Left ventricle myocardium superior (tissue), 1 donor: ENCODE results near the gene NHS. TPM values are rescaled to one million over a fixed set of nuclear protein-coding genes. Genes with fewer than 3 reads are reported as not detected.
A peak's percentile ranks its signal among the peaks of the same experiment; 100 is the strongest.

ENCODE experiments used
- ATAC-seq: fragments of 200-7000 bp; cut with Tn5 transposase; one replicate; pipeline ENCODE4 v1.9.1; 2020; ENCODE audit warnings: mild to moderate bottlenecking, moderate library complexity
- DNase-seq: peaks from one replicate; pipeline ENCODE4 v3.0.0-alpha.2; 2020
- intact Hi-C: fragments of 100-400 bp; cut with micrococcal nuclease; formaldehyde crosslinking; loops from one replicate; pipeline ENCODE4 v1.11.0; 2022
- total RNA-seq: library from RNA; stranded (reverse); fragmentation: NEBNext Ultra II Directional; extraction: Animal tissue kit (Norgen Biotek cat#: 25700); gene quantifications from one replicate; pipeline ENCODE4 v1.2.1, GENCODE V29; 2021
- donor health status: DM: no; HTN: yes; CAD: no; lungs with severe emphysema.

Gene NHS
- total RNA-seq, 1 donor from 2014 or later, result 1.9 TPM

DNA sequence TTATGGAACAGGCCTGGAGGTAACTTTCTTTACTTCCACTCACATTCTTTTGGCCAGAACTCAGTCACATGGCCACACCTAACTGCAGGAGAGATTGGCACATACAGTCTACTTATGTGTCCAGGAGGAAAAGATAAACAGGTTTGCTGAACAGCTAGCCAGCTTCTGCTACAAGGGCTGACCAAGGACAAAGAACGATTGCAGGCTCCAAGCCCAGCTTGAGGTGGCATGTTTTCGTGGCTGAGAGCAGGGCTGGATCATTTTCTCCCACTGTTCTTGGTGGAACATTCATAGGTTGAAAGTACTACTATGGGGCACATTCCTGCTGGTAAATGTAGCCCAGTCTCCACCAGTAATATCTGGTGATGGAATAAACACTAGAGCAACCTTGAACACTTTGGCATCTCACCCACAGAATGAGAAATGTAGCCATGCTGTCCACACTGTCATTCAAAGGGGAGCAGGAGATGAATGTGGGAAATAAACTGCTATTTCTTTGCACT lies 28.2 kb downstream of the NHS start:
- DNase-seq (no peak), ATAC-seq (peak; percentile 85)
- intact Hi-C loops, result no loop called here

DNA sequence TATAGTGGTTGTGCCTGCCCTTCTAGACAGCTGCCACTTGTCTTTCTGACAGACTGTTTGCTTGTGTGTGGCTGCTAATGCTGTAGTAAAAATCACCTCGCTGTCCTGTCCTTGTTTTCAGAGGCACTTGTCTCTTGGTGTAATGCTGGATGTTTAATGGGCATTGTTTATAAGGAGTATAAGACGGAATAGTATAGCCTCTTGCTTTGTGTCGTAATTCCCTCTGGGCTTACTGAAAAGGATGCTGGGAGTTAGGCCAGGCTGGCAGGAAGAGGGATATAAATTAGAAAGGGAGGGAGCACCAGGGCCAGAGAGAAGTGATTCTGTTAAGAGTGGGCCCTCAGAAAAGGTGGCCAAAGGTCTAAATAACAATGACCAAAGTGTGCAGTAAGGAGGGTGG lies 29.0 kb downstream of the NHS start:
- intact Hi-C loops, result no loop called here
- no peak for ATAC-seq
- no peak for DNase-seq

DNA sequence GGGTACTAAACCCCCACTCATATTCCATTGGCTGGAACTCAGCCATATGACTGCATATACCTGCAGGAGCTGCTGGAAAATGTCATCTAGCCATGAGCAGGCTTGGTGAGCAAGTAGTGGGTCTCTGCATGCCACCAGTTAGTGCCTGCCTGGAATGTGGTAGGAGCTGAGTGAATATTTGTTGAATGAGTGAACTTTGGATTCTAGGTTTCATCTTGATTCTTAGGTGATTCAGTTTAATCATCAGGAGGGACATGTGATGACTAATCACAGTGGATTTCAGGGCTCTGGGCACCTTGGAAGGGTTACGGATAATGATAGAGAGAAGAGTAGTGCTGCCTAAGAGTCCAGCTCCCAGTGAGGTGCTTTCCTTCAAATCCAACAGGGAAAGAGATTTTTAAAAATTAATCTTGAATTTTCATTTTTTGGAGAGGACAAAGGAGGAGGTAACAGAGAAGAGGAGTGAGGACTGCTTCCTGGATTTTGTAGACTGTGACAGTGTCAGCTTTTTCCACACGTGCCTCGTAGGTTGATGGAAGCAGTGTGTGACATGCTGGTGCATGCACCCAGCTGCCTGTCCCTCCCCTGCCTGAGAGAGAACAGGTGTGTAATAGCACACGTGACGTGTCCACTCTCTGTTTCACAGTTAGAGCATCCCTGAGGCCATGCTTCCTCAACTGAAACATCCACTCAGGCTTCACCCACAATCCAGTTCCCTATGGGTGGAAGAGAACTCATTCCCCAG lies 30.4 kb downstream of the NHS start:
- ATAC-seq (no peak), DNase-seq (no peak)
- intact Hi-C loops, result no loop called here

DNA sequence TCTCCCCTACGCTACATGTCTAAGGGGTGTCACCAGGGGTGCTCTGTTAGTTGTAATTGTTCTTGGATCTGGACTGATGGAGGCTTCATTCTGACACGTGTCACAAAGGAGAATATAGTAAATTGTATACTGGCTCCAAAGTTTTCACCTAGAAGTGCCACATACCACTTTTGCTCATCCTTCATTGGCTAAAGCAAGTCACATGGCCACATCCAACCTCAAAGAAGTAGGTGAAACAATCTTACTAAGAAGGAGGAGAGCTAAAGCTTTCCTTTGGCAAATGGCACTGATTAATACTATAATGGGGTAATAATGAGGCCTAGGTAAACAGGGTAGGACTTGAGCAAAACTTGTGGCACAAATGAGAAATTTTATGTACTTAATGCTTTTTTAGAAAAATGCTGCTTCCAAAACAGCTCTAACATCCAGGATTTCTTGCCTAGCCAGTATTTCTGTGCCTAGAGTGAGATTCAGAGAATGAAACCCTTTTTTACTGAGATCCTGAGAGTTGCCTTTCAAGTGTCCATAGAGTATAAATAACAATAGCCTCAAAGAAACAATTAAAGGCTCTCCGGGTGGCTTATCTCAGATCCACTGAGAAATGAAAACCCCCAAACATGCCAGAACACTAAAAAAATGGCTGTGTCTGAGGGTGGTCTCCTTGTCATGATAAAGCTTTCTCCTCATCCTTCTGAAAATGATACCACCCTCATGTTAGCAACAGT lies 34.7 kb downstream of the NHS start:
- intact Hi-C loops, result no loop called here
- DNase-seq, result no peak

DNA sequence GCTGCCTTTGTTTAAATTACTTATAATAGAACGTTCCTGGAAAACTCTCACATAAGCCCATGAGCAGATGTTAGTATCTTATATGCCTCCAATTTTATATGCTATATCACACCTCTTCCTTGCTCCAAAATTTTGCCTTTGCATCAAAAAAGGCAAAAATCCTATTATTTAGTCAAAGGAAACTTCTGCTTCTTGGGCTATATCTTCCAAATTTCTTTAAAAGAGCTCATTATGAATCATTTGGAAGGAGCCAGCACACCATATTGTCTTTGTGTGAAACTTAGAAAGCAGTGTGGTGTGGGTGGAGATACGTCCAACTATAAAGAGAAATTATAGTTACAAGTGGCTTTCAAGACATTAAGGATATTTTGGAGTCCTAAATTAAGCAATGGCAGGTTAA lies 35.7 kb downstream of the NHS start:
- no peak for DNase-seq
- ATAC-seq, result no peak
- intact Hi-C loops, result no loop called here

More for the DNA sequence above, 34.7 kb downstream of the NHS start:
- no peak for ATAC-seq

DNA sequence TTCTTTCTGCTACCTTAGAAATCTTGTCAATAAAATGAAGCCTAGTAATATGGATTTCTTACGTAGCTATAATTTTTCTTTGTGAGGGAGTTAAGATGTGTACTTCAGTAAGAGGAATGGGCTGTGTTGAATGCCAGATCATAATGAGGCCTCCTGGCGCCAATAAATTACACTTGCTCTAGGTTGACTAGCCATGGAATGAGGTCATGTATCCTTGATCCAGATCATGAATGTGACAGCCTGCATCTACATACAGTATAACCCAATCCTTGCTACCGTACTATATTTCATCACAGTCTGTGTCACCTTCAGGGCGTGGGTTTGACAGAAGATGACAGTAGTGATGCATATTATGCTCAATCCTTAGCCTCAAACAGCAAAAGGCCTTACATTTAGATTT lies 36.2 kb downstream of the NHS start:
- intact Hi-C loops, result no loop called here
- ATAC-seq, result no peak
- DNase-seq, result no peak

DNA sequence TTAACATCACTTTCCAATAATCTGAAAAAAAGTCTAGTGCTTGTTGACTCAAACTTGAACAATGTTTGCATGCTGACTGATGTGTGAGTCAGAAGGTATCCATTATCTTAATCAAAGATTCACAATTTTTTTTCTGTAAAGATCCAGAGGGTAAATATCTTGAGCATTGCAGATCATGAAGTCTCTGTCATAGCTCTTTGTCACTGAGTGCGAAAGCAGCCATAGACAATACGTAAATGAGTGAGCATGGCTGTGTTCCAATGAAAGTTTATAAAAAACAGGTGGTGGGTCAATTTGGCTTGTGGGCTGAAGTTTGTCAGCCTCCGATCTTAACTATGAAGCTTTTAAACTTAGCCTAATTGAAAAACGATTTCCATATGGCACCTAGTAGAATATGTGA lies 37.7 kb downstream of the NHS start:
- intact Hi-C loops, result no loop called here
- no peak for ATAC-seq
- DNase-seq, result no peak

DNA sequence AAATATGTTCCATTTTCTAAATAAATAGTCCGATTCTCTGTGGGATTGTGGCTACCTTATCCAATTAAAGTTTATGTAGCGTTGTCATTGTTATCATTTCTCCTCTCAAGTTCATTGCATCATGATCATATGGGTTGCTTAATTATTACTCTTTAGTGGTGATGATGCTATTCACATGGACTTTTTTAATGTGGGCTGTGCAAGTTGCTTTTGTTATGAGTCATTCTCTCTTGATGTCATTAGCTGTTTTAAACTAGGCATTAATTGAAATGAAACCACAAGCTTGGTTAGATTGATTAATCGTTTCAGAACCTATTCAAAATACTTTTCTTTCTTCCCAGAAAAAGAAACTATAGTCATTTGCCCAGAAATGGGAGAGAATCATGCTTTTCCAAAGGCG lies 38.2 kb downstream of the NHS start:
- ATAC-seq, result no peak
- intact Hi-C loops, result no loop called here

DNA sequence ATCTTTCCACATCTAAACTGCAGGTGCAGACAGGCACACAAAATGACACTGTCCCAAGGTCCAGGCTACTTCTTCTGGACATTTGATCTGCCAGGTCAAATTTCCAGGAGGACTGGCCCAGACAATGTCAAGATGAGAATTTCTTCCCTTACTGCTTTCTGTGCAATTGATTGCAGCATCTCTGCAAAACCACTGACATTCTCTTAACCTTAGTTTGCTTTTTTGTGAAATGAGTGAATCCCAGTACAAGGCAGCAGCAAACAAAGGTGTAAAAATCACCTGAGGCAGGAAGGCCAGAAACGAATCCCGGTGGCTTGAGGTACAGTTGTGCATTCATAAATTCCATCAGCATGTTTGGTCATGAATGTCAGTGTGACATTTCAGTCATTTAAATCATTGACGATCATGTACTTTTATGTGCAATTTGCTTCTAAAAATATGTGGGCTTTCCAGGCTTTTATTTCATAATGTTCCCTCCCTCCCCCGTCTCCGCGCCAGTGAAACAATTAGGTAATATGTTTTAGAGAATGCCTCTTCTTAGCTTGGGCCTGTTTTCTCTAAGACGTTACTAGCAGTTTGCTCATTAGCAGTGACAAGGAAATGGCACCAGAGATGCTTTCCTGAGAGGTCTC lies 39.1 kb downstream of the NHS start:
- intact Hi-C loops, result no loop called here
- ATAC-seq (no peak), DNase-seq (no peak)

More for the DNA sequence above, 38.2 kb downstream of the NHS start:
- no peak for DNase-seq

DNA sequence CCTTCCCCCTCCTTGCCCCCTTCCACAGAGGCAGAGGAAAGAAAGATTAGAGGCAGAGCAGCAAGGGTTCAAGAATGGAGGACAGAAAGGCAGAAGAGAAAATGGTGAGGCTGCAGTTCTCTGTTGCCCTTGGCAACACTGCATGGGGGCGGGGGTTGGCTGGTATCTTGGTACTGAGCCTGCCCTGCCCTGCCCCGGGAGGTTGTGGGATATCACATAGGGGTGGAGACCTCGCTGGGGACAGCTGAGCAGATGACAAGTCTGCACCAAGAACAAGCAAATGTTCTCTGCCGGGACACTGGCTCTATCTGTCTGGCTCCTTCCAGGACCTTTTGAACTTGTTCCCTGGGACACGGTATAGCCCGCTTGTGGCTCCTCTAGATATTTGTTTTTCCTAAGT lies 39.8 kb downstream of the NHS start:
- peak; percentile 74 for ATAC-seq
- intact Hi-C loops, result no loop called here
- peak; percentile 42 for DNase-seq

DNA sequence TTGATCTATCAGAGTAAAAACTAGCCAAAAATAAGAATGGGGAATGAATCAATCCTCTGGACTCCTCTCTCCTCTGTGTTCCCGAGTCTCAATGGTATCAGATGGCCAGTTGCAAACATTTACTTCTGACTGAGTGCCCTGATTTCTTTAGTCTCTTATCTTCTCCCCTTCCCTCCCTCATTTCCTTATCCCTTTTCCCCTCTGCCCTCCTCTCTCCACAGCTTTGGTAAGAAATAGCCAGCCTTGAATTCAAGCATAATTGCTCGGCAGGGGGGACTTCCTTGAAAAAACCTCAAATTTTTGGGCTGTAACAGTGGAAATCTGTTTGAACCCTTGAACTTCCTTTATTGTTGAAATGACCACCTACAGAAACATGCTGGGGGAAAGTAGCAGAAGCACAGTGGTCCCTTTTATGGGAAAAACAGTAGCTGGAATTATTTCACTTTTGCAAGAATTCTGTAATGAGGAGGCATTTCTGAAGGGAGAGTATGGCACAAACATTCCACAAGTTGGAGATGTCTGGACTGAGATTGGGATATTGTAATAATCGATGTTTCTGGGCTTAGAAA lies 40.3 kb downstream of the NHS start:
- DNase-seq (no peak), ATAC-seq (no peak)
- intact Hi-C loops, result no loop called here

DNA sequence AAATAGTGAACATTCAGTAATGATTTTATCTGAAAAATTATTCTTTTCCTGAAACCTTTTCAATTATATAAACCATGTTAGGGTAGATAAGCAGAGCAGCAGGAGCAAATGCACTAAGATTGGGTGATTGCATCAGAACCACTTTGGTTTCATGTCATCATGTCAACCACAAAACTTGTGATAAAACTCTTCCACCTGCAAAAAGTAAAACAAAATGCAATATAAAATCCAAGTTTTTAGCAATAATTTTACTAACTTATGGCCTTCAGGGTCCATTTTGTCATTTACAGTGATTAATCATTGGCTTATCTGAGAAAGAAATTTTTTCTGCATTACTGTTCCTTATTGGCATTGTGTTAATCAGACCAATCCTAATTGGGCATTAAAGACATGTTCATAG lies 42.4 kb downstream of the NHS start:
- intact Hi-C loops, result no loop called here
- DNase-seq, result no peak

DNA sequence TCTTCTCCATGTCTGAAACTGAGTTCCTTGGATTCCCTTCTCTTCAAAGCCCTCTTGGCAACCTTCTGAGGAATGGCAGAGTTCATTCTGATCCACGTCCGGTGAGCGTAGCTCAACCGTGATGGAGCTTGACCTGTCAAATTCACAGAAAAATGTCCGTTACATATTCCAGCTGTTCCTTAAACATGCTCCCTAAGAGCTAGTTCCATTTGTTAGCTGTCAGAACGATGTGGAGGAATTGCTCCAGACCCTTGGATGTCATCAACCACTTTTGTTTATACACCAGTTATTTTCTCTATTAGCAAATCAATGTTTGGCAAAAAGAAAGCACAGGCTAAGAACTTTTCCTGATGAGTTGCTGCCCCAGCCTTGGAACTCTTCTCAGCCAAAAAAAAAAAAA lies 50.1 kb downstream of the NHS start:
- no peak for DNase-seq
- ATAC-seq, result no peak
- intact Hi-C loops, result no loop called here

More for the DNA sequence above, 42.4 kb downstream of the NHS start:
- ATAC-seq, result no peak

DNA sequence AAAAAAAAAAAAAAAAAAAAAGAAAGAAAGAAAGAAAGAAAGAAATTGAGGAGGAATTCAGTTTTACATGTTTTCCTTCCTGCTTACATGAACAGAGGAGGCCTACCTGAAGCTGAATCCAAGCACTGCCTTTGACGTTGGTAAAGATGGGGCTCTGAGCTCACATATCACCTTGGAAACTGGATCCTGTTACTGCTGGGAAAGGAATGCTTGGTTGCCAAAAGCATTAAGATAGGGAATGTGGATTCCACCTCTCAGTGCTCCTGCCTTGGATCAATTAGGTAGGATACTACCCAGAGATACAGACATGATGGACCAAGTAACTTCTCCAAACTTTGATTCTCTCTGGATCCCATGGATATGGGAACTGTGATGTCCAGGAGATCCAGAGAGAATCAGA lies 50.6 kb downstream of the NHS start:
- intact Hi-C loops, result no loop called here
- DNase-seq, result no peak
- ATAC-seq, result no peak

DNA sequence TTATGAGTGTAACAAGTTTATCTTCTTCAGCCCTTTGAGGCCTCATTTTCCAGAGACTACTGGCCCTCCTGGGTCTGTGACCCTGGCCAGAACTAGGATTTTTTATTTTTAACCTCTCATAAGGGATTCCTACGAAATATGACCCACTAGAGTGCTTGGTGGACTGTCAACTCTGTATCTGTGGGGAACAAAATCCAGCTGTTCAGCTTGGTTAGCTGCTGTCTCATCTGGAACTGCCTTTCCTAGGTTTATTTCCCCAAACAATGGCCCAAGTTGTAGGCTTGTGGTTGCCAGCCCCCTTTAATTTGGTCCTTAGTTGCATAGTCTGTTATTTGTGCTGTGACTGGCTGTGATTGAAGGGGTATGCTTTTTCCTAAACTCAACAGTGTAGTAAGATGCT lies 56.2 kb downstream of the NHS start:
- ATAC-seq (no peak), DNase-seq (no peak)
- intact Hi-C loops, result no loop called here

DNA sequence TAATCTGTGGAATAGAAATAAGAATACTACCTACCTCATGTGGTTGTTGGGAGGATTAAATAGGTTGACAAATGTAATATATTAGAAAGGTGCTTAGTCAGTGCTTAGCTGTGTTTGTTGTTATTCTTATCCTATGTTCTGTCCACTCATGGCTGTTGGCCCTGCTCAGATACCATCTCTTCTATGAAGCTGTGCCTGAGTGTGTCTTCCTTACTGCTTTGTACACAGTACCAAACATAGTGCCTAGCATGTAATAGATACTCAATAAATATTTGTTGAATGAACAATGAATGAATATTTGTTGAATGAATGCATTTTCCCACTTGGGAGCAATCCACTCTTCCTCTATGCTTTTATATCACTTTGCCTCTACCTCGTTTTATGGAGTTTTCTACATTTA lies 57.2 kb downstream of the NHS start:
- ATAC-seq (no peak), DNase-seq (no peak)
- intact Hi-C loops, result no loop called here

DNA sequence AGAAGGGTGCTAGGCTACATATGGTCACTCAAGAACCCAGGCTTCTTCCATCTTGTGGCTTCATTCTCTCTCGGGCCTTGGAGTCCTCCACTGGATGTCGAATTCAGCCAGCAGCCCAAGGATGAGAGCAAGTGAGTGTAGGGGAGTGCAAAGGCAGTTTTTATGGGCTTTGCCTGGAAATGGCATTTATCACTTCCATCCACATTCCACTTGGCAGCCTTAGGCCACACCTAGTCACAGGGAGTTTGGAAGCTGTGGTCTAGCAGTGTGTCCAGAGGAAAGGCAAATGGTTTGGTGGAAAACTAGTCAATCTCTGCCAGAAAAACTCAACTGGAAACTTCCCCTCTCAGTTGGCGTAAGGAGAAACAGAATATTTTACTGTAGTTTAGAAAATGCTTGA lies 59.0 kb downstream of the NHS start:
- intact Hi-C loops, result no loop called here
- DNase-seq (no peak), ATAC-seq (no peak)

DNA sequence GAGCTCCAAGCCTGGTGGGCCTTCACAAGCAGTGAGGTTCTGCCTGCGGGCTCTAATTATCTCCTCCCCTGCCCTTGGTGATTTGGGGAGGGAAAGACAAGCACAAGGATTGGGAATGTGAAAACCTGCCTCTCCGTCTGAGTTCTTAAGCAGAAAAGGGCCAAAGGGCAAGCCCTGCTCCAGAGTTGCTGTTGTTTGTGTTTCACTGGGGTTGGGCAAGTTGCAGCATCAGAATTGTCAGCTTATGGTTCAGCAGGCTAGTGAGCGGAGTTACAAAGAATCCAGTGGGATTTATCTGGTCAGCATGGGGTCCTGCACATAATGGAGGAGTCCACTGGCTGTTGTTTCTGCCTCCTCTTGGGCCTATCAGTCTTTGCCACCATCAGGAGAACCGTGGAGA lies 60.5 kb downstream of the NHS start:
- intact Hi-C loops, result no loop called here
- ATAC-seq, result no peak
- DNase-seq, result no peak

DNA sequence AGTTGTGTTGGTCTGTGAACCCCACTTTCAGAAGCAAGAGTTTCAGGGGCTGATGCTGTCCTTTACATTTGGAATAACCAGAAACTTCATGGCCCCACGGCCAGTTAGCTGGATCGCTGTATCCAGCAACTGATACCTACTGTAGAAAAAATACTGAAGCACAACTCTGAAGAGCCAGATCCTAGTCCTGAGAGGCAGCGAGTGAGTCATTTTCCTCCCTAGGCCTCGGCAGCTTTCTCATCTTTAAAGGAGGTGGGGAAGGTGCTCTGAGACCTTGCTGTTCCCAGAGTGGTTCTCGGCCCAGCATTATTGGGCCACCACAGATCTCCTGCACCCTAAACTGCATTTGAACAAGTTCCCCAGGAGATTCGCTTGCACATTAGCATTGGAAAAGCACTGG lies 63.2 kb downstream of the NHS start:
- intact Hi-C loops, result no loop called here
- no peak for ATAC-seq
- DNase-seq, result no peak

DNA sequence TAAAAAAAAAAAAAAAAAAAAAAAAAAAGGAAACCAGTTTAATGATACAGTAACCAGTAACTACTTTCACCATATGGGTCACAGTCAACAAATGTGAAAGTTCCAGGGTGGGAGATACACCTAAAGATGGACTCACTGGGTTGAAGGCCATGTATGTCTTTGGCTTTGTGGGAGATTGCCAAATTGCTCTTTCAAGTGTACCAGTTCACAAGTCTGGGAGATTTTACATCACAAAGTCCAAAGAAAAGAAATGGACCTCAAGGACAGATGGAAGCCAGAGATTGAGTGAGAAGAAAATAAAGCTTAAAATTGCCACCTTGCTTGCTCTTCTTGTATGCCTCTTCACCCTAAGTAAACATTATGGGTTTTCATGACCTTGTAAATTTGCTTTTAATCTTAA lies 65.3 kb downstream of the NHS start:
- no peak for ATAC-seq
- intact Hi-C loops, result no loop called here
- no peak for DNase-seq
